BE2C (cell line): ENCODE data around the gene DDT.

Source experiments
- DNase-seq: peaks from one replicate; pipeline ENCODE4 v3.0.0-alpha.2; 2020
- H3K27me3 ChIP-seq: fragments of 250-450 bp; sonication (Bioruptor Pico); 2 replicates; pipeline ENCODE4 v1.5.1; 2020; ENCODE audit warnings: mild to moderate bottlenecking
- H3K36me3 ChIP-seq: fragments of 250-450 bp; sonication (Bioruptor Pico); 2 replicates; pipeline ENCODE4 v1.5.1; 2020; ENCODE audit warnings: mild to moderate bottlenecking
- H3K4me1 ChIP-seq: fragments of 250-450 bp; sonication (Bioruptor Pico); 2 replicates; pipeline ENCODE4 v1.5.1; 2020
- H3K4me3 ChIP-seq: 2 replicates; pipeline ENCODE4 v1.5.1; 2011; ENCODE audit warnings: low read depth, low read length
- H3K9me3 ChIP-seq: fragments of 250-450 bp; sonication (Bioruptor Pico); 2 replicates; pipeline ENCODE4 v1.5.1; 2020
- TF ChIP-seq, protein P1 (sequence below): IDR thresholded peaks from 2 replicates; pipeline ENCODE4 v1.5.1; 2012; ENCODE audit warnings: mild to moderate bottlenecking, low read depth, low read length

The DDT gene

DNA sequence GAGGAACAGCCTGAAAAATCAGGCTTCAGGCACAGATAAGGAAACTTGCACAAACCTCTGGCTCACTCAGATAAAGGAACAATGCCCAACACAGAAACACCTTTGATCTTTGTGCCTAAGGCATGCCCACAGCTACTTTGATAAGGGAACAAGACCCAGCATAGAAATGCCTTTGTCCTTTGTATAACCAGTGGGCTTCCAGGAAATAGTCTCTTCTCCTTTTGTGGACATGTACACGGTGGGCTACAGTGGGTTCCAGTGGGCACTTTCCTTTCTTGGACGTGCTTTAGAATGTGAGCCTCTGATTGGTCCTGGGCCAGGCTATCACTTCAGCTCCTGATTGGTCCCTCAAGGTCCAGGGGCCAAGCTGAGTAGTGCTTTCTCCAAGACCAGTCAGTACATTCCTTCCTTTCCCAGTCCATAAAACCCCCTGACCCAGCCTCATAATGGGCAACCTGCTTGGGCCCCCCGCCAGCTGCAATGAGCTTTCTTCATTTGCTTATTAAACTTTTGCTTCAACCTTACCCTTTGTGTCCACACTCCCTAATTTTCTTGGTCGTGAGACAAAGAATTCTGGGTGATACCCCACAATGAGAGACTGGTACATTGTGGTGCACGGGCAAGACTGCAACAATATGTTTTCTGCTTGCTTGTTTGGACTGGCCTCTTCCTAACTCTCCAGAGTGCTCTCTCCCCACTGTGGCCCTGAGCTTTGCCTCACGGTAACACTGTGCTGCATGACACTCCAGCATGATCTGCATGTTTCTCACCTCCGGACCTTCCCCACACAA is 35.2 kb upstream of the DDT start:
- H3K9me3 ChIP-seq: no peaks in the 10 kb centered on the region
- no peak overlapping the region for H3K4me3 ChIP-seq
- H3K36me3 ChIP-seq: no peaks in the 10 kb centered on the region
- TF ChIP-seq, protein P1, sequence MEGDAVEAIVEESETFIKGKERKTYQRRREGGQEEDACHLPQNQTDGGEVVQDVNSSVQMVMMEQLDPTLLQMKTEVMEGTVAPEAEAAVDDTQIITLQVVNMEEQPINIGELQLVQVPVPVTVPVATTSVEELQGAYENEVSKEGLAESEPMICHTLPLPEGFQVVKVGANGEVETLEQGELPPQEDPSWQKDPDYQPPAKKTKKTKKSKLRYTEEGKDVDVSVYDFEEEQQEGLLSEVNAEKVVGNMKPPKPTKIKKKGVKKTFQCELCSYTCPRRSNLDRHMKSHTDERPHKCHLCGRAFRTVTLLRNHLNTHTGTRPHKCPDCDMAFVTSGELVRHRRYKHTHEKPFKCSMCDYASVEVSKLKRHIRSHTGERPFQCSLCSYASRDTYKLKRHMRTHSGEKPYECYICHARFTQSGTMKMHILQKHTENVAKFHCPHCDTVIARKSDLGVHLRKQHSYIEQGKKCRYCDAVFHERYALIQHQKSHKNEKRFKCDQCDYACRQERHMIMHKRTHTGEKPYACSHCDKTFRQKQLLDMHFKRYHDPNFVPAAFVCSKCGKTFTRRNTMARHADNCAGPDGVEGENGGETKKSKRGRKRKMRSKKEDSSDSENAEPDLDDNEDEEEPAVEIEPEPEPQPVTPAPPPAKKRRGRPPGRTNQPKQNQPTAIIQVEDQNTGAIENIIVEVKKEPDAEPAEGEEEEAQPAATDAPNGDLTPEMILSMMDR: no peak
- DNase-seq: no peak
- H3K4me1 ChIP-seq: no peaks in the 10 kb centered on the region
- no peaks in the 10 kb centered on the region for H3K27me3 ChIP-seq

DNA sequence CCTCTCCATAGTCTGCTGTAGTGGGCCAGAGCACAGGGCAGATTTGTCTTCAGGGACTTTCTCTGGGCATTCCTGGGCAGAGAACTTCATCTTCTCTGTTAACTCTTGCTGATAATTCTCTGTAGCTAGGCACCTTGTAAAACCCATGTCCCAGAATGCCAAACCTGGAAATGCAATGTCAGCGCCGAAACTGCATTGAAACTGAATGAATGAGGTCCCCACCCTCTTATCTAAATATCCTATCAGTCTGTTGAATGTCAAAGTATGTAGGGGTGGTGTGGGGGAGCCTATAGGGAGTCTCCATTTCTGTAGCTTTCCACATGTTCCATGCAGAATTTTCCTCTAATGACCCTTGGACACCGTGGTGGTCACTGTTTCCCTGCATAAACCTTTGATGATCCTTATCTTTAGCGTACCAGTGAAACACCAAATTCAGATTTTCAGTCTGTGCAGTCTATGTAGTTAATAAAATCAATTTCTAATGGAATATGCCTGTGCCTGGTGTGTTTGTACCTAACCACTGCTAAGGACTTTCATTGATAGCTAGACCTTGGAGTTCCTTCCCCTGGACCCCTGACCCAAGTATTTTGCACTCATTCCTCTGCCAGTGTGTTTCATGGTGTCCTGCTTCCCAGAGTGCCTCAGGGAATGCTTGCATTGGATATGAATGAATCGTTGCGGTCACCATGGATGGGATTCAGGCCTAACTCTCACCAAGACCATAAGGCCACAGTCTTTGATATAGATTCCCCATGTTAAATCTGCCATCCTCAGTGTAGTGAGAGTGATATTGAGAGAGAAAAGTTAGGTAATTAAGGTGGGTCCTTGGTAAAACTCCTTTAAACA is 34.4 kb upstream of the DDT start:
- Histone ChIP-seq H3K9me3 (no peaks in the 10 kb centered on the region), H3K27me3 (no peaks in the 10 kb centered on the region), H3K36me3 (no peaks in the 10 kb centered on the region), H3K4me3 (no peak overlapping the region), H3K4me1 (no peaks in the 10 kb centered on the region)
- TF ChIP-seq, protein P1: no peak
- DNase-seq: no peak

DNA sequence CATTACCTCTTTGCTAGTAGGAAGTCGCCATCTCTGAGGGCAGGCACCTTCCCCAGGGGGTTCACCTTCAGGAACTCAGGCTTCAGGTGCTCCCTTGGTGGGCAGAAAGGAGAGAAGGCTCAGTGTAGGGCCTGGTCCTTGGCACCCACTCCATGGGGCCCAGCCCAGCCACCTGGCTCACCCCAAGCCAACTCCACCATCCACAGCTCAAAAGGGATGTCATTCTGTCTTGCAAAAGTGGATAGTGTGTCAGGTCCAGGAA is 33.7 kb upstream of the DDT start:
- no peaks in the 10 kb centered on the region for H3K36me3 ChIP-seq
- TF ChIP-seq, protein P1: no peak
- H3K9me3 ChIP-seq: no peaks in the 10 kb centered on the region
- no peaks in the 10 kb centered on the region for H3K4me1 ChIP-seq
- no peak for DNase-seq
- no peak overlapping the region for H3K4me3 ChIP-seq
- no peaks in the 10 kb centered on the region for H3K27me3 ChIP-seq

DNA sequence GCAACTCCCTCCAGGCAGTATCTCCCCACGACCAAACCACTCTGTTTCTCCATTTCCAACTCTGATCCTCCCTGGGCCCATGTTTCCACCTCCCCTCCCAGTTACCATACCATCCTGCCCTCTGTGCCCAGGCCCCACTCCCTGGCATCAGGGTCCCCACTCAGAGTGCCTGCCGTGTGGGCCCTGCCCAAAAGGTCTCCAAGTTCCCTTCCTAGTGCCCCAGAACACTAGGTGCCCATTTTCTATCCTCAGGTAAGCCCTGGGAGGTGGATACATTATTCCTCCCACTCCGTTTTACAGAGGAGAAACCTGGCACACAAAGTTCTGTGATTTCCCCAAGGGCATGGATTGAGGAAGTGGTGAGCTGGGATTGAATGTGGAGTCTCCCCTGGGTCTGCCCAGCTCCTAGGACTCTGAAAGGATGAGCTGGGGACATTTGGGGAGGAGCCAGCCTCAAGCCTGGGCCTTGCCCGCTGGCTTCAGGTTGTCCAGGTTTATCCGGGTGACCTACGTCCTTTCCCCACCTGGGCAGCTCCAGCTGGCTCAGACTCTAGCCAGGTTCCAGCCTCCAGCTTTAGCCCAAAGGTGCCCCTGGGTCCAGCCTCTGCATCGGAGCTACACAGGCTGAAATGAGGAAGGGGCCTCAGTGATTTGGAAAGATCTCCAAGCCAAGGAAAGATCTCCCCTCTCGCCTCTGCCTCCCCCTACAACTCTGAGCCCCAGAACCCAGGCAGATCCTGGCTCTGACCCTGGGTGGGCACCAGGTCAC is 33.2 kb upstream of the DDT start:
- Histone ChIP-seq H3K4me1 (no peaks in the 10 kb centered on the region), H3K4me3 (no peak overlapping the region), H3K9me3 (no peaks in the 10 kb centered on the region), H3K27me3 (no peaks in the 10 kb centered on the region), H3K36me3 (no peaks in the 10 kb centered on the region)
- TF ChIP-seq, protein P1: no peak
- DNase-seq: no peak

DNA sequence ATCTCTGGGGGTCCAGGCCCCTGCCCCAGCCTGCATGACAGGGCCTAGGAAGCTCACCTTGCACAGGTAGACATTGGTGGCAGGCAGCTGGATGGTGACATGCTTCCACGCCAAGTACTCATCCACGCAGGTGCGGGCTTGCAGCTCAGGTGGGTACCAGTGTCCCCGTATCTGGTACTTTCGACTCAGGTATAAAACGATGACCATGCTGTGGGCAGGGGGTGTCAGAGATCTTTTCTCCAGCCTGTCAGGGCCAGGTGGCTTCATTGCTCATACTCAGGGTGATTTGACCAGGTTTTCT is 32.6 kb upstream of the DDT start:
- Histone ChIP-seq H3K36me3 (no peaks in the 10 kb centered on the region), H3K27me3 (no peaks in the 10 kb centered on the region), H3K4me1 (no peaks in the 10 kb centered on the region), H3K9me3 (no peaks in the 10 kb centered on the region), H3K4me3 (no peak overlapping the region)
- TF ChIP-seq, protein P1: no peak
- DNase-seq: no peak
